HCT116 (cell line): ENCODE results near the gene AFP. TPM values are rescaled to one million over a fixed set of nuclear protein-coding genes. Genes with fewer than 3 reads are reported as not detected.

Experiments used
- ATAC-seq: fragments of 200-7000 bp; cut with Tn5 transposase; 2 replicates; pipeline ENCODE4 v1.9.1; 2020; ENCODE audit warnings: mild to moderate bottlenecking, moderate library complexity
- BruUV-seq: library from RNA; stranded (reverse); fragments of 400-500 nt; replicated peaks from 2 replicates; lab custom pipeline; 2021; lab: Mats Ljungman, UMichigan
- CTCF ChIA-PET: fragments of 300-600 bp; sonication (Branson Sonifier 250); formaldehyde crosslinking; loops from one replicate; lab custom pipeline; 2021; ENCODE audit warnings: antibody characterized with exemption; lab: Charles Lee
- POLR2A ChIA-PET: fragments of 300-600, 350-600 bp; sonication (Branson Sonifier 250); formaldehyde crosslinking; loops from one replicate; lab custom pipeline; 2021; ENCODE audit warnings: antibody characterized with exemption; lab: Charles Lee
- RAD21 ChIA-PET, 2 experiments: fragments of 300-600 bp; sonication (Branson Sonifier 250); formaldehyde crosslinking; loops; one replicate each; lab custom pipeline; 2023; ENCODE audit warnings: low total read pairs in 2 of 2; ENCODE audit not compliant: uncharacterized antibody in 2 of 2, unreplicated experiment in 2 of 2, low non-redundant PET in 1 of 2; lab: Charles Lee
- DNase-seq: peaks from one replicate; pipeline ENCODE4 v3.0.0-alpha.2; 2010; ENCODE audit warnings: low read depth, low spot score
- H2AFZ ChIP-seq: fragments of 200-600 bp; shearing (Covaris generic), sonication (generic); 2 replicates; pipeline ENCODE4 v1.6.1; 2017; ENCODE audit warnings: low read depth, mixed run types, mixed read lengths, antibody characterized with exemption, low read length; ENCODE audit not compliant: poor library complexity, severe bottlenecking
- H3K27ac ChIP-seq: 2 replicates; pipeline ENCODE4 v1.5.1; 2012; ENCODE audit warnings: low read depth, low read length
- H3K27me3 ChIP-seq: fragments of 200-600 bp; sonication (generic); 2 replicates; pipeline ENCODE4 v1.6.1; 2016; ENCODE audit warnings: mixed run types, low read length, mixed read lengths; ENCODE audit not compliant: insufficient read depth
- H3K36me3 ChIP-seq, 2 experiments: fragments of 200-500 bp in 1 of 2; fragments of 200-600 bp in 1 of 2; sonication (Bioruptor generic) in 1 of 2; sonication (generic) in 1 of 2; 2 replicates each; pipeline versions ENCODE4 v1.5.1 to v1.6.1; 2014 to 2016; ENCODE audit warnings: low read length in 2 of 2, inconsistent platforms in 1 of 2, mixed read lengths in 1 of 2, mixed run types in 1 of 2; ENCODE audit not compliant: insufficient read depth in 2 of 2, control insufficient read depth in 1 of 2
- H3K4me1 ChIP-seq, 2 experiments: fragments of 200-600 bp in 1 of 2; sonication (generic) in 1 of 2; 2 replicates each; pipeline versions ENCODE4 v1.5.1 to v1.6.1; 2012 to 2017; ENCODE audit warnings: low read length in 2 of 2, inconsistent platforms in 1 of 2, mild to moderate bottlenecking in 1 of 2, mixed read lengths in 1 of 2, mixed run types in 1 of 2, moderate library complexity in 1 of 2; ENCODE audit not compliant: insufficient read depth in 2 of 2, control insufficient read depth in 1 of 2
- H3K4me2 ChIP-seq: fragments of 200-600 bp; sonication (generic); 2 replicates; pipeline ENCODE4 v1.6.1; 2017; ENCODE audit warnings: mixed run types, low read length, mixed read lengths
- H3K4me3 ChIP-seq, 2 experiments: fragments of 200-600 bp in 1 of 2; sonication (generic) in 1 of 2; replicated peaks in 1 of 2; 2 replicates each; pipeline ENCODE4 v1.5.1; 2011 to 2016; ENCODE audit warnings: low read length in 2 of 2, control low read depth in 1 of 2, low read depth in 1 of 2, mild to moderate bottlenecking in 1 of 2, mixed read lengths in 1 of 2, mixed run types in 1 of 2
- H3K79me2 ChIP-seq: fragments of 200-600 bp; sonication (generic); 2 replicates; pipeline ENCODE4 v1.6.1; 2017; ENCODE audit warnings: mild to moderate bottlenecking, mixed run types, low read length, moderate library complexity, mixed read lengths; ENCODE audit not compliant: insufficient read depth
- H3K9ac ChIP-seq: fragments of 200-600 bp; sonication (generic); 2 replicates; pipeline ENCODE4 v1.6.1; 2016; ENCODE audit warnings: low read length, mixed read lengths
- H3K9me2 ChIP-seq: fragments of 200-600 bp; sonication (generic), shearing (Covaris generic); 2 replicates; pipeline ENCODE4 v1.6.1; 2017; ENCODE audit warnings: mixed run types, mild to moderate bottlenecking, moderate library complexity; ENCODE audit not compliant: insufficient read depth
- H3K9me3 ChIP-seq, 2 experiments: fragments of 200-500 bp in 1 of 2; fragments of 200-600 bp in 1 of 2; sonication (Bioruptor generic) in 1 of 2; sonication (generic) in 1 of 2; 2 replicates each; pipeline ENCODE4 v1.6.1; 2014 to 2017; ENCODE audit warnings: low read length in 2 of 2, mixed read lengths in 2 of 2, inconsistent platforms in 1 of 2, low read depth in 1 of 2, mild to moderate bottlenecking in 1 of 2, mixed run types in 1 of 2, moderate library complexity in 1 of 2; ENCODE audit not compliant: control insufficient read depth in 1 of 2, insufficient read depth in 1 of 2
- H4K20me1 ChIP-seq: fragments of 200-600 bp; sonication (generic), shearing (Covaris generic); 2 replicates; pipeline ENCODE4 v1.6.1; 2017; ENCODE audit warnings: mixed run types, mild to moderate bottlenecking, moderate library complexity; ENCODE audit not compliant: insufficient read depth
- CBX3 ChIP-seq: IDR thresholded peaks from 2 replicates; pipeline ENCODE4 v1.6.1; 2012; ENCODE audit warnings: low read depth
- CEBPB ChIP-seq: IDR thresholded peaks from 2 replicates; pipeline ENCODE4 v1.6.1; 2012; ENCODE audit warnings: low read depth
- EZH2 ChIP-seq: fragments of 200-600 bp; sonication (generic); IDR thresholded peaks from 2 replicates; pipeline ENCODE4 v1.6.1; 2017; ENCODE audit warnings: antibody characterized with exemption, mixed run types
- EZH2phosphoT487 ChIP-seq: fragments of 200-600 bp; IDR thresholded peaks from 2 replicates; pipeline ENCODE4 v1.6.1; 2018; ENCODE audit warnings: antibody characterized with exemption, borderline replicate concordance
- FOSL1 ChIP-seq: IDR thresholded peaks from 2 replicates; pipeline ENCODE4 v1.6.1; 2012; ENCODE audit warnings: low read depth
- JUND ChIP-seq: IDR thresholded peaks from 2 replicates; pipeline ENCODE4 v1.6.1; 2012
- POLR2A ChIP-seq: IDR thresholded peaks from 2 replicates; pipeline ENCODE4 v1.7.0; 2011; ENCODE audit warnings: borderline replicate concordance; ENCODE audit not compliant: insufficient read depth, insufficient read length; ENCODE audit errors: extremely low read depth
- POLR2AphosphoS5 ChIP-seq: IDR thresholded peaks from 2 replicates; pipeline ENCODE4 v1.6.1; 2011; ENCODE audit warnings: mild to moderate bottlenecking, low read depth, low read length, moderate library complexity
- REST ChIP-seq: IDR thresholded peaks from 2 replicates; pipeline ENCODE4 v1.6.1; 2012; ENCODE audit warnings: low read depth
- SP1 ChIP-seq: IDR thresholded peaks from 2 replicates; pipeline ENCODE4 v1.6.1; 2012; ENCODE audit warnings: low read depth
- TCF7L2 ChIP-seq: IDR thresholded peaks from 2 replicates; pipeline ENCODE4 v1.7.0; 2011; ENCODE audit warnings: borderline replicate concordance, inconsistent platforms; ENCODE audit not compliant: insufficient read depth, insufficient read length; ENCODE audit errors: extremely low read depth
- YY1 ChIP-seq: IDR thresholded peaks from 2 replicates; pipeline ENCODE4 v1.6.1; 2011; ENCODE audit warnings: low read length, low read depth, moderate library complexity, mild to moderate bottlenecking; ENCODE audit not compliant: insufficient replicate concordance; ENCODE audit errors: extremely low read depth
- ZFX ChIP-seq: fragments of 450-650 bp; IDR thresholded peaks from 2 replicates; pipeline ENCODE4 v1.6.1; 2017
- intact Hi-C: fragments of 100-400 bp; cut with micrococcal nuclease; formaldehyde crosslinking; loops from 2 replicates; pipeline ENCODE4 v1.10.0; 2022
- total RNA-seq: library from RNA; stranded (reverse); gene quantifications from one replicate; pipeline ENCODE4 v1.2.1, GENCODE V29; 2021; ENCODE audit not compliant: unreplicated experiment
- TF ChIP-seq, protein P1 (sequence below): IDR thresholded peaks from 2 replicates; pipeline ENCODE4 v1.6.1; 2012
- TF ChIP-seq, protein P2 (sequence below): IDR thresholded peaks from 2 replicates; pipeline ENCODE4 v1.6.1; 2012
- TF ChIP-seq, protein P3 (sequence below), 3 experiments: fragments of 200-600 bp in 1 of 3; sonication (generic) in 1 of 3; IDR thresholded peaks in 2 of 3; conservative IDR thresholded peaks in 1 of 3; 2 replicates each; pipeline ENCODE4 v1.5.1; 2012 to 2017; ENCODE audit warnings: low read depth in 2 of 3, low read length in 2 of 3, antibody characterized with exemption in 1 of 3, borderline replicate concordance in 1 of 3, control low read depth in 1 of 3, mild to moderate bottlenecking in 1 of 3, mixed read lengths in 1 of 3, mixed run types in 1 of 3, moderate library complexity in 1 of 3; ENCODE audit not compliant: insufficient read depth in 1 of 3

AFP gene
- total RNA-seq, 1 experiment from 2014 or later = 1.6 TPM

- Histone ChIP-seq H3K27me3 (no peaks in the 10 kb centered on the region), H3K36me3 (no peaks in the 10 kb centered on the region), H3K9me2 (no peaks in the 10 kb centered on the region), H2AFZ (no peak overlapping the region), H3K9me3 (no peaks in the 10 kb centered on the region), H3K79me2 (no peaks in the 10 kb centered on the region), H3K4me1 (no peaks in the 10 kb centered on the region), H3K4me2 (no peak overlapping the region), H3K4me3 (no peak overlapping the region), H3K27ac (no peak overlapping the region), H4K20me1 (no peaks in the 10 kb centered on the region), H3K9ac (no peak overlapping the region)
- RAD21 ChIA-PET = no interaction called here
- intact Hi-C loops = no loop called here
- ATAC-seq (no peak), DNase-seq (no peak)
- POLR2A ChIA-PET = no interaction called here
- CTCF ChIA-PET = no interaction called here
- no TSS peak for BruUV-seq
- TF ChIP-seq JUND (no peak), EZH2phosphoT487 (no peak), EZH2 (no peak), CEBPB (no peak), FOSL1 (no peak), REST (no peak), POLR2AphosphoS5 (no peak), POLR2A (no peak), YY1 (no peak), CBX3 (no peak), SP1 (no peak), TCF7L2 (no peak), ZFX (no peak)
- TF ChIP-seq, protein P1, sequence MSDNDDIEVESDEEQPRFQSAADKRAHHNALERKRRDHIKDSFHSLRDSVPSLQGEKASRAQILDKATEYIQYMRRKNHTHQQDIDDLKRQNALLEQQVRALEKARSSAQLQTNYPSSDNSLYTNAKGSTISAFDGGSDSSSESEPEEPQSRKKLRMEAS = no peak
- TF ChIP-seq, protein P2, sequence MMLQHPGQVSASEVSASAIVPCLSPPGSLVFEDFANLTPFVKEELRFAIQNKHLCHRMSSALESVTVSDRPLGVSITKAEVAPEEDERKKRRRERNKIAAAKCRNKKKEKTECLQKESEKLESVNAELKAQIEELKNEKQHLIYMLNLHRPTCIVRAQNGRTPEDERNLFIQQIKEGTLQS = no peak
- TF ChIP-seq, protein P3, sequence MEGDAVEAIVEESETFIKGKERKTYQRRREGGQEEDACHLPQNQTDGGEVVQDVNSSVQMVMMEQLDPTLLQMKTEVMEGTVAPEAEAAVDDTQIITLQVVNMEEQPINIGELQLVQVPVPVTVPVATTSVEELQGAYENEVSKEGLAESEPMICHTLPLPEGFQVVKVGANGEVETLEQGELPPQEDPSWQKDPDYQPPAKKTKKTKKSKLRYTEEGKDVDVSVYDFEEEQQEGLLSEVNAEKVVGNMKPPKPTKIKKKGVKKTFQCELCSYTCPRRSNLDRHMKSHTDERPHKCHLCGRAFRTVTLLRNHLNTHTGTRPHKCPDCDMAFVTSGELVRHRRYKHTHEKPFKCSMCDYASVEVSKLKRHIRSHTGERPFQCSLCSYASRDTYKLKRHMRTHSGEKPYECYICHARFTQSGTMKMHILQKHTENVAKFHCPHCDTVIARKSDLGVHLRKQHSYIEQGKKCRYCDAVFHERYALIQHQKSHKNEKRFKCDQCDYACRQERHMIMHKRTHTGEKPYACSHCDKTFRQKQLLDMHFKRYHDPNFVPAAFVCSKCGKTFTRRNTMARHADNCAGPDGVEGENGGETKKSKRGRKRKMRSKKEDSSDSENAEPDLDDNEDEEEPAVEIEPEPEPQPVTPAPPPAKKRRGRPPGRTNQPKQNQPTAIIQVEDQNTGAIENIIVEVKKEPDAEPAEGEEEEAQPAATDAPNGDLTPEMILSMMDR (IDR thresholded peaks at IDR 0.05 in 2 of 3, conservative IDR thresholded peaks at IDR 0.05 in 1 of 3; ENCODE audit: borderline replicate concordance in 1 of 3, insufficient read depth in 1 of 3, low read depth in 2 of 3, low read length in 2 of 3) = no peak
These were observed 3.4 kb downstream of the AFP start for GRCh38 chr4:73439445-73439844.
